Astrocyte (in vitro differentiated cells and primary cell): ENCODE results near the gene SLC9C1. TPM values are rescaled to one million over a fixed set of nuclear protein-coding genes. Genes with fewer than 3 reads are reported as not detected.
A peak's percentile ranks its signal among the peaks of the same experiment; 100 is the strongest.

Source experiments
- DNase-seq: peaks from one replicate; pipeline ENCODE4 v3.0.0-alpha.2; 2010; ENCODE audit warnings: low read depth
- FAIRE-seq: peaks from 2 replicates; lab custom pipeline; 2011; peaks lifted over from hg19 to GRCh38; lab: Jason Lieb, UNC
- H2AFZ ChIP-seq: 2 replicates; pipeline ENCODE4 v1.6.0; 2012; ENCODE audit warnings: low read depth, low read length, inconsistent platforms
- H3K27ac ChIP-seq: 2 replicates; pipeline ENCODE4 v1.5.1; 2011; ENCODE audit warnings: low read depth, low read length, inconsistent platforms
- H3K27me3 ChIP-seq: 2 replicates; pipeline ENCODE4 v1.6.0; 2011; ENCODE audit warnings: low read length, inconsistent platforms; ENCODE audit not compliant: insufficient read depth
- H3K36me3 ChIP-seq: 2 replicates; pipeline ENCODE4 v1.5.1; 2011; ENCODE audit warnings: low read length, inconsistent platforms; ENCODE audit not compliant: insufficient read depth
- H3K4me1 ChIP-seq: 2 replicates; pipeline ENCODE4 v1.5.1; 2011; ENCODE audit warnings: low read length, inconsistent platforms; ENCODE audit not compliant: insufficient read depth
- H3K4me2 ChIP-seq: 2 replicates; pipeline ENCODE4 v1.6.0; 2012; ENCODE audit warnings: low read length, inconsistent platforms
- H3K4me3 ChIP-seq: 2 replicates; pipeline ENCODE4 v1.5.1; 2011; ENCODE audit warnings: low read depth, mild to moderate bottlenecking, low read length, inconsistent platforms; ENCODE audit not compliant: insufficient read depth
- H3K79me2 ChIP-seq: 2 replicates; pipeline ENCODE4 v1.6.0; 2012; ENCODE audit warnings: mild to moderate bottlenecking, low read length, inconsistent platforms; ENCODE audit not compliant: insufficient read depth
- H3K9ac ChIP-seq: 2 replicates; pipeline ENCODE4 v1.6.0; 2012; ENCODE audit warnings: mild to moderate bottlenecking, low read length, inconsistent platforms
- H3K9me3 ChIP-seq: 2 replicates; pipeline ENCODE4 v1.5.1; 2012; ENCODE audit warnings: low read depth, mild to moderate bottlenecking, low read length, inconsistent platforms; ENCODE audit not compliant: insufficient read depth
- H4K20me1 ChIP-seq: 2 replicates; pipeline ENCODE4 v1.6.0; 2012; ENCODE audit warnings: low read length, inconsistent platforms; ENCODE audit not compliant: insufficient read depth
- H3K27ac Mint-ChIP-seq: one replicate; pipeline ENCODE4 v1.8.0; 2021; ENCODE audit warnings: mild to moderate bottlenecking, mixed read lengths; ENCODE audit not compliant: unreplicated experiment
- H3K27me3 Mint-ChIP-seq: one replicate; pipeline ENCODE4 v1.8.0; 2021; ENCODE audit warnings: low read depth, mixed read lengths; ENCODE audit not compliant: unreplicated experiment
- H3K36me3 Mint-ChIP-seq: one replicate; pipeline ENCODE4 v1.8.0; 2021; ENCODE audit warnings: low read depth, mixed read lengths; ENCODE audit not compliant: unreplicated experiment
- H3K4me1 Mint-ChIP-seq: one replicate; pipeline ENCODE4 v1.8.0; 2021; ENCODE audit warnings: low read depth, mixed read lengths; ENCODE audit not compliant: unreplicated experiment
- H3K4me3 Mint-ChIP-seq: one replicate; pipeline ENCODE4 v1.8.0; 2021; ENCODE audit warnings: mild to moderate bottlenecking, moderate library complexity, mixed read lengths; ENCODE audit not compliant: unreplicated experiment
- H3K9me3 Mint-ChIP-seq: one replicate; pipeline ENCODE4 v1.8.0; 2021; ENCODE audit warnings: mild to moderate bottlenecking, mixed read lengths; ENCODE audit not compliant: unreplicated experiment
- EZH2 ChIP-seq: IDR thresholded peaks from 2 replicates; pipeline ENCODE4 v1.6.1; 2012; ENCODE audit warnings: mild to moderate bottlenecking, low read length, inconsistent platforms; ENCODE audit not compliant: insufficient read depth
- total RNA-seq: library from RNA; stranded (reverse); gene quantifications from 2 replicates; pipeline ENCODE4 v1.2.1, GENCODE V29; 2021
- TF ChIP-seq, protein P1 (sequence below): IDR thresholded peaks from 2 replicates; pipeline ENCODE4 v1.5.1; 2011; ENCODE audit warnings: low read depth, mild to moderate bottlenecking, inconsistent platforms, low read length, moderate library complexity; ENCODE audit not compliant: insufficient read depth

Gene SLC9C1
- total RNA-seq, 1 donor from 2014 or later: not detected

DNA sequence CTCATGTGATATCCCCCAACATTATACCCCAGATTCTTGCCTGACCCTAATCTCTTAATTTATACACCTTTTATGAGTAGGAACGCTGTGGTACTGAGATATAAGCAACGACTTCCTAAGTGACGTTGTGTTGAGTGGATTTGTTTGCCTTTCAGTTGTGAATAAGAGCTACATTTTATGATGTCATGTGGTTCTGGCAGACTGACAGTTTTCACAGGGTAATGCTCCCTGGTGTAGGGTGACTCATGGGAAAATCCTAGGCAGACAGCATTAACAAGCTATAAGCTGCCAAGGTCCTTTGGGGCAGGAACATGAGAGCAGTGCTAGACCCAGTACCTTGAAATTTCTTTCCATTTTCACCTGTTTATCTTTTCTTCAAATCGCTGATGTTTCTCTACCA lies 196.6 kb downstream of the SLC9C1 start:
- Histone ChIP-seq H3K4me1 (peaks cover 37% of the 10 kb centered on the region), H3K9me3 (no peaks in the 10 kb centered on the region), H3K4me2 (peak overlapping the region; percentile 45), H3K4me3 (no peak overlapping the region), H3K27ac (peak overlapping the region; percentile 81), H3K36me3 (peaks cover 7% of the 10 kb centered on the region), H3K9ac (peak overlapping the region; percentile 60), H3K27me3 (no peaks in the 10 kb centered on the region), H3K79me2 (peaks cover 75% of the 10 kb centered on the region), H2AFZ (no peak overlapping the region), H4K20me1 (peaks cover 7% of the 10 kb centered on the region)
- peak; percentile 100 for FAIRE-seq
- no peak for TF ChIP-seq EZH2
- TF ChIP-seq, protein P1, sequence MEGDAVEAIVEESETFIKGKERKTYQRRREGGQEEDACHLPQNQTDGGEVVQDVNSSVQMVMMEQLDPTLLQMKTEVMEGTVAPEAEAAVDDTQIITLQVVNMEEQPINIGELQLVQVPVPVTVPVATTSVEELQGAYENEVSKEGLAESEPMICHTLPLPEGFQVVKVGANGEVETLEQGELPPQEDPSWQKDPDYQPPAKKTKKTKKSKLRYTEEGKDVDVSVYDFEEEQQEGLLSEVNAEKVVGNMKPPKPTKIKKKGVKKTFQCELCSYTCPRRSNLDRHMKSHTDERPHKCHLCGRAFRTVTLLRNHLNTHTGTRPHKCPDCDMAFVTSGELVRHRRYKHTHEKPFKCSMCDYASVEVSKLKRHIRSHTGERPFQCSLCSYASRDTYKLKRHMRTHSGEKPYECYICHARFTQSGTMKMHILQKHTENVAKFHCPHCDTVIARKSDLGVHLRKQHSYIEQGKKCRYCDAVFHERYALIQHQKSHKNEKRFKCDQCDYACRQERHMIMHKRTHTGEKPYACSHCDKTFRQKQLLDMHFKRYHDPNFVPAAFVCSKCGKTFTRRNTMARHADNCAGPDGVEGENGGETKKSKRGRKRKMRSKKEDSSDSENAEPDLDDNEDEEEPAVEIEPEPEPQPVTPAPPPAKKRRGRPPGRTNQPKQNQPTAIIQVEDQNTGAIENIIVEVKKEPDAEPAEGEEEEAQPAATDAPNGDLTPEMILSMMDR: no peak
- peak; percentile 99 for DNase-seq
- peak overlapping the region; percentile 23 for H3K4me3 Mint-ChIP-seq
- H3K4me1 Mint-ChIP-seq: peaks cover 63% of the 10 kb centered on the region
- H3K9me3 Mint-ChIP-seq: peaks cover 3% of the 10 kb centered on the region
- H3K36me3 Mint-ChIP-seq: peaks cover 13% of the 10 kb centered on the region
- peak overlapping the region; percentile 95 for H3K27ac Mint-ChIP-seq
- H3K27me3 Mint-ChIP-seq: no peaks in the 10 kb centered on the region

DNA sequence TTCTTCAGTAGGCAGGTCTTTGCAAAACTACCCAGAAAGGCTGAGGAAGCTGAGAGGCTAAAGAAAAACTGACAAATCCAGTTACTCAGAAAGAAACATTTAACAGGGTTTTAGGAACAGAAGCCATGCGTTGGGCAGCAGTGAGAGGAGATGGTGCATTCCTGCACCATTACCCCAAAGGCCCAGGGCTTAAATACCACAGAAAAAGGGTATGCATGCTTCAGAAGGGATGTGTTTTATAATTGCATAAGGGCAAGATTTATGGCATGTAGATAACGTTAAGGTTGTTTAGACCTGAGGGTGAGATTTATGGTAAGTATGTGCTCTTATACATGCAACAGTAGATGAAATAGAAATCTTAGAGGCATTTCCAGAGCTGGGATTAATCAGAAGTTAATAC lies 197.8 kb downstream of the SLC9C1 start:
- Histone ChIP-seq H3K27ac (peak overlapping the region; percentile 66), H3K4me2 (no peak overlapping the region), H2AFZ (no peak overlapping the region), H3K4me1 (peaks cover 31% of the 10 kb centered on the region), H4K20me1 (peaks cover 10% of the 10 kb centered on the region), H3K4me3 (no peak overlapping the region), H3K36me3 (peaks cover 7% of the 10 kb centered on the region), H3K9ac (no peak overlapping the region), H3K79me2 (peaks cover 81% of the 10 kb centered on the region), H3K27me3 (no peaks in the 10 kb centered on the region), H3K9me3 (no peaks in the 10 kb centered on the region)
- Mint-ChIP-seq H3K9me3 (peaks cover 3% of the 10 kb centered on the region), H3K27me3 (no peaks in the 10 kb centered on the region), H3K4me3 (no peak overlapping the region), H3K36me3 (peaks cover 13% of the 10 kb centered on the region), H3K27ac (peak overlapping the region; percentile 95), H3K4me1 (peaks cover 55% of the 10 kb centered on the region)
- TF ChIP-seq, protein P1: no peak
- TF ChIP-seq EZH2: no peak
- no peak for FAIRE-seq
- DNase-seq: no peak

DNA sequence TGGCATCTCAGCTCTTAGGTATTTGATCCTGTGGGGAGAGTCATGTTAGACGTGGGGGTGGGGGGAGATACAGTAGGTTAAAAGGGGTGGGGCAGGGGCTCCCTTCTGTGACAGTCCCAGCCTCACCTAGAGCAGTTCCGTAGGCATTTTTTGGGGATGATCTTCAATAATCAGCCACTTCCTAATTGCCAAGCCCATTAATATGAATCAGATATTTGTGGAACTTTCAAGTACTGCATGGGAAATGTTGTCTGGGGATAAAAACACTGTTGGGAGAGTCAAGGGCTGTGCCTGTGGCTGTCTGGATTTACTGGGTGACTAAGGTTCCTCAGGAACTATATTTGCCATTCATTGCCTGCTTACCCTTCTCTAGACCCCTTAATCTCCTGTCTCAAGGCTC lies 198.3 kb downstream of the SLC9C1 start:
- peak overlapping the region; percentile 8 for H3K27ac ChIP-seq
- H3K79me2 ChIP-seq: peaks cover 81% of the 10 kb centered on the region
- peaks cover 58% of the 10 kb centered on the region for H3K4me1 Mint-ChIP-seq
- no peak overlapping the region for H2AFZ ChIP-seq
- H3K4me1 ChIP-seq: peaks cover 29% of the 10 kb centered on the region
- no peaks in the 10 kb centered on the region for H3K27me3 Mint-ChIP-seq
- H3K36me3 ChIP-seq: peaks cover 7% of the 10 kb centered on the region
- no peak overlapping the region for H3K9ac ChIP-seq
- H3K9me3 Mint-ChIP-seq: peaks cover 3% of the 10 kb centered on the region
- peaks cover 15% of the 10 kb centered on the region for H4K20me1 ChIP-seq
- TF ChIP-seq, protein P1: no peak
- no peak for TF ChIP-seq EZH2
- no peaks in the 10 kb centered on the region for H3K27me3 ChIP-seq
- H3K27ac Mint-ChIP-seq: peak overlapping the region; percentile 95
- no peak overlapping the region for H3K4me2 ChIP-seq
- DNase-seq: no peak
- peaks cover 13% of the 10 kb centered on the region for H3K36me3 Mint-ChIP-seq
- no peak for FAIRE-seq
- H3K4me3 ChIP-seq: no peak overlapping the region
- H3K4me3 Mint-ChIP-seq: peak overlapping the region; percentile 4
- no peaks in the 10 kb centered on the region for H3K9me3 ChIP-seq
